SK-N-SH (cell line): ENCODE measurements around the gene IFNA21. TPM values are rescaled to one million over a fixed set of nuclear protein-coding genes. Genes with fewer than 3 reads are reported as not detected.

Experiments
- FOXM1 ChIP-seq: IDR thresholded peaks from 2 replicates; pipeline ENCODE4 v1.4.0; 2012; ENCODE audit warnings: low read depth, mild to moderate bottlenecking
- RAD21 ChIP-seq: IDR thresholded peaks from 2 replicates; pipeline ENCODE4 v1.6.1; 2012; ENCODE audit warnings: mild to moderate bottlenecking, low read length
- SIN3A ChIP-seq: IDR thresholded peaks from 2 replicates; pipeline ENCODE4 v1.6.1; 2012; ENCODE audit warnings: low read depth, mild to moderate bottlenecking, low read length, moderate library complexity, borderline replicate concordance
- USF1 ChIP-seq: IDR thresholded peaks from 2 replicates; pipeline ENCODE4 v1.4.0; 2012; ENCODE audit warnings: low read depth, borderline replicate concordance
- polyA plus RNA-seq, 3 experiments: library from polyadenylated mRNA; depleted of rRNA; stranded (reverse); fragments of >200 nt; gene quantifications; 2 replicates each; pipeline ENCODE4 v1.2.3, GENCODE V29; 2012
- small RNA-seq, 7 experiments: library from RNA; depleted of rRNA; stranded (forward); fragments of <200 nt; gene quantifications; one replicate each; pipeline ENCODE3, GENCODE V24; 2012

Gene IFNA21
- polyA plus RNA-seq, 1 of the 3 experiments (the other 2 are of a cell fraction): not detected

GRCh38 chr9:21119093-21119770 is 47.2 kb downstream of the IFNA21 start (continued):
- TF ChIP-seq USF1: no peak
- no peak for TF ChIP-seq FOXM1
- no peak for TF ChIP-seq SIN3A
- no peak for TF ChIP-seq RAD21

Small RNA genes within 50 kb of the gene (small RNA-seq; reads per million reads assigned to genes)
- gene RF00019: 0 reads per million in 7 experiments

Other genes with a start within 250 kb of the IFNA21 start
- gene HACD4, start 135.0 kb downstream of the IFNA21 start, polyA plus RNA-seq (2012; rRNA removed): under 0.01 TPM in 1 of 2 replicates, not detected in the other
- gene IFNB1, start 88.7 kb downstream of the IFNA21 start, polyA plus RNA-seq (2012; rRNA removed): not detected in 2 replicates
- gene IFNW1, start 24.8 kb downstream of the IFNA21 start, polyA plus RNA-seq (2012; rRNA removed): not detected in 2 replicates
- not detected in 2 replicates for gene IFNA4, start 20.9 kb upstream of the IFNA21 start, polyA plus RNA-seq (2012; rRNA removed)
- not detected in 2 replicates for gene IFNA7, start 35.5 kb upstream of the IFNA21 start, polyA plus RNA-seq (2012; rRNA removed)
- gene IFNA10, start 40.5 kb upstream of the IFNA21 start, polyA plus RNA-seq (2012; rRNA removed): not detected in 2 replicates
- not detected in 2 replicates for gene IFNA16, start 50.7 kb upstream of the IFNA21 start, polyA plus RNA-seq (2012; rRNA removed)
- not detected in 2 replicates for gene IFNA17, start 61.6 kb upstream of the IFNA21 start, polyA plus RNA-seq (2012; rRNA removed)
- not detected in 2 replicates for gene IFNA14, start 73.3 kb upstream of the IFNA21 start, polyA plus RNA-seq (2012; rRNA removed)
- not detected in 2 replicates for gene IFNA5, start 138.7 kb upstream of the IFNA21 start, polyA plus RNA-seq (2012; rRNA removed)
- gene KLHL9, start 168.7 kb upstream of the IFNA21 start, polyA plus RNA-seq (2012; rRNA removed): 6.8 and 8.8 TPM in 2 replicates
- gene IFNA6, start 184.2 kb upstream of the IFNA21 start, polyA plus RNA-seq (2012; rRNA removed): not detected in 2 replicates
- not detected in 2 replicates for gene IFNA13, start 201.4 kb upstream of the IFNA21 start, polyA plus RNA-seq (2012; rRNA removed)
- gene IFNA2, start 218.7 kb upstream of the IFNA21 start, polyA plus RNA-seq (2012; rRNA removed): not detected in 2 replicates
- gene IFNA8, start 242.5 kb upstream of the IFNA21 start, polyA plus RNA-seq (2012; rRNA removed): not detected in 2 replicates